ENCODE data around the gene JUN. TPM values are rescaled to one million over a fixed set of nuclear protein-coding genes. Genes with fewer than 3 reads are reported as not detected.

The JUN gene
- total RNA-seq, 1 experiment from 2014 or later: 14.2 TPM

- H3K79me2 ChIP-seq (ENCODE audit: insufficient read depth, low read length): no peaks in the 10 kb centered on the region
- no peak overlapping the region for H3K18ac ChIP-seq (ENCODE audit: insufficient read length, low read depth, low read length)
- no peak overlapping the region for H2BK15ac ChIP-seq (ENCODE audit: low read depth, low read length)
- Mint-ChIP-seq H3K9me3 (peaks cover 0 to 4% of the 10 kb centered on the region in 2 experiments; a peak in 3 of 5 replicates), H3K27me3 (ENCODE audit: low read depth) (no peaks in the 10 kb centered on the region), H3K36me3 (ENCODE audit: insufficient read depth in 1 of 3, low read depth in 3 of 3) (no peaks in the 10 kb centered on the region), H3K27ac (no peak overlapping the region), H3K4me1 (peaks cover 0 to 4% of the 10 kb centered on the region in 2 experiments; a peak in 2 of 4 replicates), H3K4me3 (no peak overlapping the region)
- no peaks in the 10 kb centered on the region for H3K27me3 ChIP-seq (ENCODE audit: insufficient read depth, low read length)
- H3K9ac ChIP-seq (ENCODE audit: extremely low read depth, insufficient read length, low read length): no peak overlapping the region
- H3K27ac ChIP-seq (ENCODE audit: insufficient read length, low read depth, low read length): no peak overlapping the region
- no peak overlapping the region for H4K5ac ChIP-seq (ENCODE audit: insufficient read length, low read depth, low read length)
- no peak overlapping the region for H2AFZ ChIP-seq (ENCODE audit: low read length)
- H3K23me2 ChIP-seq (ENCODE audit: insufficient read length, low read depth, low read length, poor library complexity, severe bottlenecking): no peaks in the 10 kb centered on the region
- H4K91ac ChIP-seq (ENCODE audit: insufficient read length, low read depth, low read length): no peak overlapping the region
- H2BK5ac ChIP-seq (ENCODE audit: insufficient read length, low read length): no peak overlapping the region
- H4K20me1 ChIP-seq (ENCODE audit: control insufficient read depth, insufficient read depth, insufficient read length): no peaks in the 10 kb centered on the region
- H3K14ac ChIP-seq (ENCODE audit: insufficient read depth, low read length): no peak overlapping the region
- no peaks in the 10 kb centered on the region for H3K9me3 ChIP-seq (ENCODE audit: control insufficient read depth, low read depth, low read length)
- no peaks in the 10 kb centered on the region for H3K79me1 ChIP-seq (ENCODE audit: insufficient read depth, low read depth, low read length, poor library complexity, severe bottlenecking)
- H3K56ac ChIP-seq (ENCODE audit: insufficient read length, low read depth, low read length): no peak overlapping the region
- H2BK12ac ChIP-seq (ENCODE audit: insufficient read length, low read depth, low read length): no peak overlapping the region
- DNase-seq: no peak
- no peak overlapping the region for H3T11ph ChIP-seq (ENCODE audit: low read length)
- no peak overlapping the region for H2BK20ac ChIP-seq (ENCODE audit: low read depth, low read length, poor library complexity, severe bottlenecking)
- no peak overlapping the region for H3K4ac ChIP-seq (ENCODE audit: low read depth, low read length)
- TF ChIP-seq CTCF (conservative IDR thresholded peaks at IDR 0.05): no peak
- H3K23ac ChIP-seq (ENCODE audit: insufficient read length, low read depth, low read length): no peak overlapping the region
- no peak overlapping the region for H3K4me2 ChIP-seq (ENCODE audit: insufficient read depth, insufficient read length, low read length)
- no peak overlapping the region for H4K8ac ChIP-seq (replicated peaks; ENCODE audit: insufficient read length, low read depth, low read length)
- H3K4me1 ChIP-seq (ENCODE audit: insufficient read depth, low read length): 0 out of 2 replicates have a peak, but pooled peaks cover 2% of the 10 kb centered on the region
- no CpG with 5 or more reads among the region's 6 CpGs for WGBS (ENCODE audit: extremely low coverage, insufficient read length, low lambda C conversion rate)
- no peak overlapping the region for H2BK120ac ChIP-seq (ENCODE audit: low read depth, low read length, poor library complexity, severe bottlenecking)
- H2AK5ac ChIP-seq (ENCODE audit: insufficient read length, low read length): no peak overlapping the region
Observed at GRCh38 chr1:58732087-58732775, 51.6 kb downstream of the JUN start.

Other genes starting within 250 kb of the JUN start
- 11.0 and 12.9 TPM in 2 replicates for gene OMA1, start 237.3 kb downstream of the JUN start, total RNA-seq (2021)
- 1.2 and 1.5 TPM in 2 replicates for gene TACSTD2, start 206.8 kb downstream of the JUN start, total RNA-seq (2021)
- 72.2 and 76.9 TPM in 2 replicates for gene MYSM1, start 84.0 kb downstream of the JUN start, total RNA-seq (2021)

Data from H9 (cell line).